Muscle of leg (tissue), 11 donors: ENCODE data around the gene DYRK1A. TPM values are rescaled to one million over a fixed set of nuclear protein-coding genes. Genes with fewer than 3 reads are reported as not detected.
A peak's percentile ranks its signal among the peaks of the same experiment; 100 is the strongest.

ENCODE experiments used
- DNase-seq: peaks from one replicate; pipeline ENCODE4 v3.0.0; 2013
- H3K27ac ChIP-seq: one replicate; pipeline ENCODE4 v1.5.1; 2013; ENCODE audit warnings: mild to moderate bottlenecking, low read length, control low read depth
- H3K27me3 ChIP-seq: one replicate; pipeline ENCODE4 v1.6.1; 2013; ENCODE audit warnings: low read length; ENCODE audit not compliant: control insufficient read depth, insufficient read depth
- H3K36me3 ChIP-seq: one replicate; pipeline ENCODE4 v1.6.1; 2013; ENCODE audit warnings: low read length; ENCODE audit not compliant: control insufficient read depth, insufficient read depth
- H3K4me1 ChIP-seq: one replicate; pipeline ENCODE4 v1.6.1; 2013; ENCODE audit warnings: low read length; ENCODE audit not compliant: control insufficient read depth, insufficient read depth
- H3K4me3 ChIP-seq: one replicate; pipeline ENCODE4 v1.5.1; 2013; ENCODE audit warnings: low read length, control low read depth
- H3K9me3 ChIP-seq: replicated peaks from 2 replicates; pipeline ENCODE4 v1.6.1; 2013; ENCODE audit warnings: low read depth, low read length; ENCODE audit not compliant: control insufficient read depth
- WGBS: methylation state at CpG from one replicate; pipeline ENCODE4 v1.1.5; 2013; ENCODE audit warnings: missing lambda C conversion rate; ENCODE audit not compliant: insufficient coverage; 5-methylcytosine and 5-hydroxymethylcytosine counted together
- polyA plus RNA-seq, 8 donors: library from polyadenylated mRNA; unstranded; fragments of 120-200 nt; gene quantifications; one replicate each; pipeline versions ENCODE4 v1.2.1 to v1.2.3, GENCODE V29; 2013; ENCODE audit warnings: inconsistent platforms in 1 of 8, low replicate concordance in 1 of 8; ENCODE audit not compliant: insufficient read length in 8 of 8, insufficient read depth in 1 of 8
- total RNA-seq: library from RNA; stranded (reverse); fragments of 120-200 nt; gene quantifications from one replicate; pipeline ENCODE4 v1.2.4, GENCODE V29; 2013

Gene DYRK1A
- total and polyA plus RNA-seq, 9 donors, result 40.5 to 64.7 (median 51.2) TPM

GRCh38 chr21:37338671-37339551 lies 27.7 kb upstream of the DYRK1A start:
- H3K9me3 ChIP-seq, result peaks cover 2% of the 10 kb centered on the region
- 33% methylated on average over 8 of the region's 11 CpGs for WGBS
- no peaks in the 10 kb centered on the region for H3K36me3 ChIP-seq
- no peaks in the 10 kb centered on the region for H3K27me3 ChIP-seq
- DNase-seq, result peak; percentile 60
- no peak overlapping the region for H3K4me3 ChIP-seq
- peaks cover 2% of the 10 kb centered on the region for H3K4me1 ChIP-seq
- peak overlapping the region; percentile 59 for H3K27ac ChIP-seq

GRCh38 chr21:37339552-37339939 lies 27.0 kb upstream of the DYRK1A start:
- DNase-seq, result no peak

GRCh38 chr21:37341254-37341960 lies 25.2 kb upstream of the DYRK1A start:
- H3K9me3 ChIP-seq, result peaks cover 2% of the 10 kb centered on the region
- H3K27ac ChIP-seq, result no peak overlapping the region
- H3K4me1 ChIP-seq, result peaks cover 2% of the 10 kb centered on the region
- DNase-seq, result no peak
- H3K36me3 ChIP-seq, result no peaks in the 10 kb centered on the region
- H3K4me3 ChIP-seq, result no peak overlapping the region
- H3K27me3 ChIP-seq, result no peaks in the 10 kb centered on the region
- no CpG with 5 or more reads among the region's 8 CpGs for WGBS

More at GRCh38 chr21:37339552-37339939, 27.0 kb upstream of the DYRK1A start:
- Histone ChIP-seq H3K27me3 (no peaks in the 10 kb centered on the region), H3K36me3 (no peaks in the 10 kb centered on the region), H3K27ac (peak overlapping the region; percentile 59), H3K4me3 (no peak overlapping the region), H3K9me3 (peaks cover 2% of the 10 kb centered on the region), H3K4me1 (peaks cover 2% of the 10 kb centered on the region)
- WGBS, result no CpG with 5 or more reads among the region's 1 CpG

GRCh38 chr21:37342046-37342632 lies 24.4 kb upstream of the DYRK1A start:
- no CpG with 5 or more reads among the region's 9 CpGs for WGBS
- no peaks in the 10 kb centered on the region for H3K36me3 ChIP-seq
- H3K27me3 ChIP-seq, result no peaks in the 10 kb centered on the region
- DNase-seq, result no peak
- no peak overlapping the region for H3K27ac ChIP-seq
- no peak overlapping the region for H3K4me3 ChIP-seq
- H3K4me1 ChIP-seq, result peaks cover 2% of the 10 kb centered on the region
- peaks cover 2% of the 10 kb centered on the region for H3K9me3 ChIP-seq

- no peak overlapping the region for H3K4me3 ChIP-seq
- peaks cover 15% of the 10 kb centered on the region for H3K9me3 ChIP-seq
- no peaks in the 10 kb centered on the region for H3K36me3 ChIP-seq
- no peaks in the 10 kb centered on the region for H3K4me1 ChIP-seq
- no peaks in the 10 kb centered on the region for H3K27me3 ChIP-seq
- H3K27ac ChIP-seq, result no peak overlapping the region
- WGBS, result no CpG with 5 or more reads among the region's 2 CpGs
- DNase-seq, result no peak
Observed at GRCh38 chr21:37346841-37347430, 19.6 kb upstream of the DYRK1A start.

- no peaks in the 10 kb centered on the region for H3K27me3 ChIP-seq
- no peak overlapping the region for H3K27ac ChIP-seq
- H3K4me1 ChIP-seq, result no peaks in the 10 kb centered on the region
- peaks cover 15% of the 10 kb centered on the region for H3K9me3 ChIP-seq
- H3K4me3 ChIP-seq, result no peak overlapping the region
- no CpG with 5 or more reads among the region's 2 CpGs for whole genome bisulfite sequencing
- H3K36me3 ChIP-seq, result no peaks in the 10 kb centered on the region
- no peak for DNase-seq
Observed at GRCh38 chr21:37348664-37349063, 17.9 kb upstream of the DYRK1A start.

- Histone ChIP-seq H3K9me3 (peaks cover 15% of the 10 kb centered on the region), H3K4me1 (no peaks in the 10 kb centered on the region), H3K4me3 (no peak overlapping the region), H3K36me3 (no peaks in the 10 kb centered on the region), H3K27me3 (no peaks in the 10 kb centered on the region), H3K27ac (no peak overlapping the region)
- no peak for DNase-seq
Observed at GRCh38 chr21:37350472-37350871, 16.1 kb upstream of the DYRK1A start.

- Histone ChIP-seq H3K27ac (no peak overlapping the region), H3K27me3 (no peaks in the 10 kb centered on the region), H3K4me3 (no peak overlapping the region), H3K9me3 (no peaks in the 10 kb centered on the region), H3K4me1 (peaks cover 9% of the 10 kb centered on the region), H3K36me3 (no peaks in the 10 kb centered on the region)
- no peak for DNase-seq
- 70% methylated on average over 4 of the region's 5 CpGs for WGBS
Observed at GRCh38 chr21:37356706-37357105, 9.9 kb upstream of the DYRK1A start.

GRCh38 chr21:37357691-37358090 lies 8.9 kb upstream of the DYRK1A start:
- no peaks in the 10 kb centered on the region for H3K36me3 ChIP-seq
- H3K27ac ChIP-seq, result no peak overlapping the region
- H3K9me3 ChIP-seq, result no peaks in the 10 kb centered on the region
- peaks cover 9% of the 10 kb centered on the region for H3K4me1 ChIP-seq
- no peaks in the 10 kb centered on the region for H3K27me3 ChIP-seq
- H3K4me3 ChIP-seq, result no peak overlapping the region
- DNase-seq, result no peak
- WGBS, result 49% methylated on average over 2 of the region's 4 CpGs

- Histone ChIP-seq H3K9me3 (no peaks in the 10 kb centered on the region), H3K4me1 (peaks cover 9% of the 10 kb centered on the region), H3K36me3 (no peaks in the 10 kb centered on the region), H3K27ac (peak overlapping the region; percentile 9), H3K27me3 (no peaks in the 10 kb centered on the region), H3K4me3 (no peak overlapping the region)
- peak; percentile 59 for DNase-seq
- WGBS, result 7% methylated on average over 6 of the region's 7 CpGs
Observed at GRCh38 chr21:37358397-37358796, 8.2 kb upstream of the DYRK1A start.
